ENCODE results near the gene ADGRG1.

ADGRG1 gene

DNA sequence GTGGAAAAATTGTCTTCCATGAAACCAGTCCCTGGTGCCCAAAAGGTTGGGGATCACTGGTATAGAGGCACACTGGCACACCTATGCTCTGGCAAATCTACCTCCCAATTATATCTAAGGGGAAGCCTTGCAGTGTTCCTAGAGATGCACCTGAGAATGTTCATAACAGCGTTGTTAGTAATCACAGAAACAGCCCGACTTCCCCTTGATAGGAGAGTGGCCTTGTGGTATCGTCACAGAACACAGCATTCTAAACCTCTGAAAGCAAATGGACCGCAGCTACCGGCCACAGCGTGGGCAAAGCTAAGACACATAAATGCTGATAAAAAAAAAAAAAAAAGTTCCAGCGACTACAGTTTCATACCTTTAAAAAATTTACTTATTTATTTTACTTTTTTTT lies 39.1 kb upstream of the ADGRG1 start:
- no peak overlapping the region for H3K9ac ChIP-seq (ENCODE audit: low read length)
- no peaks in the 10 kb centered on the region for H3K27me3 ChIP-seq (replicated peaks; ENCODE audit: insufficient read depth, low read length)
- H3F3A ChIP-seq (ENCODE audit: insufficient read depth, low read length) = no peaks in the 10 kb centered on the region
- H3K79me2 ChIP-seq (ENCODE audit: low read length) = no peaks in the 10 kb centered on the region
- TF ChIP-seq, protein P1, sequence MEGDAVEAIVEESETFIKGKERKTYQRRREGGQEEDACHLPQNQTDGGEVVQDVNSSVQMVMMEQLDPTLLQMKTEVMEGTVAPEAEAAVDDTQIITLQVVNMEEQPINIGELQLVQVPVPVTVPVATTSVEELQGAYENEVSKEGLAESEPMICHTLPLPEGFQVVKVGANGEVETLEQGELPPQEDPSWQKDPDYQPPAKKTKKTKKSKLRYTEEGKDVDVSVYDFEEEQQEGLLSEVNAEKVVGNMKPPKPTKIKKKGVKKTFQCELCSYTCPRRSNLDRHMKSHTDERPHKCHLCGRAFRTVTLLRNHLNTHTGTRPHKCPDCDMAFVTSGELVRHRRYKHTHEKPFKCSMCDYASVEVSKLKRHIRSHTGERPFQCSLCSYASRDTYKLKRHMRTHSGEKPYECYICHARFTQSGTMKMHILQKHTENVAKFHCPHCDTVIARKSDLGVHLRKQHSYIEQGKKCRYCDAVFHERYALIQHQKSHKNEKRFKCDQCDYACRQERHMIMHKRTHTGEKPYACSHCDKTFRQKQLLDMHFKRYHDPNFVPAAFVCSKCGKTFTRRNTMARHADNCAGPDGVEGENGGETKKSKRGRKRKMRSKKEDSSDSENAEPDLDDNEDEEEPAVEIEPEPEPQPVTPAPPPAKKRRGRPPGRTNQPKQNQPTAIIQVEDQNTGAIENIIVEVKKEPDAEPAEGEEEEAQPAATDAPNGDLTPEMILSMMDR (IDR thresholded peaks at IDR 0.05; ENCODE audit: low read length) = no peak
- no peak for TF ChIP-seq EZH2 (optimal IDR thresholded peaks at IDR 0.05; ENCODE audit: low read depth, low read length)
- no peak for TF ChIP-seq EZH2phosphoT487 (IDR thresholded peaks at IDR 0.05; ENCODE audit: low read length)
- no peak overlapping the region for H3K27ac ChIP-seq (ENCODE audit: low read length)
- DNase-seq = no peak
- H3K4me2 ChIP-seq (ENCODE audit: low read depth, low read length) = no peak overlapping the region
- peaks cover 18% of the 10 kb centered on the region for H3K4me1 ChIP-seq (ENCODE audit: low read length)
- H3K4me3 ChIP-seq (ENCODE audit: low read length) = no peak overlapping the region
- no peaks in the 10 kb centered on the region for H3K9me3 ChIP-seq (replicated peaks; ENCODE audit: insufficient read depth, low read length)
- no peaks in the 10 kb centered on the region for H4K20me1 ChIP-seq (ENCODE audit: insufficient read depth, low read length)
- H3K9me2 ChIP-seq (replicated peaks; ENCODE audit: insufficient read depth, low read length) = no peaks in the 10 kb centered on the region
- H2AFZ ChIP-seq (ENCODE audit: low read length) = no peak overlapping the region
- H3K36me3 ChIP-seq (replicated peaks; ENCODE audit: insufficient read depth, low read length) = no peaks in the 10 kb centered on the region

DNA sequence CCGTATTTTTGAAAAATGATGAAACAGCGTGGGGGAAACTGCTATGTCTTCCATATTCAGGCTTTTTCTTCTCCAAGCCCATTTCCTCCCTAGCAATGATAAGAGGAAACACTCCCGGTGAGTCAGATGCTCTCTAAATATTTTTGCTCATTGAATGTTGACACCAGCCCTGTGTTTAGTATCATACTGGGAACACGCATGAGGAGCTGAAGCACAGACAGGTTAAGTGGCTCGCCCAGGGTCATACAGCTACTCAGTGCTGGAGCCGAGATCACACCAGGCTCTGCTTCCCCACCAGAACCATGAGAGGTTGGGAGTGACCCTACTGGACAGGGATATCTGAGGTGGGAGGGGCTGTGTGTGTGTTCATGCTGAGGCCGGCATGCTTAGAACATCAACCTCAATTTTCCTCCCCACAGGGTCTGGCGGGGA lies 37.8 kb upstream of the ADGRG1 start:
- no peak overlapping the region for H3K9ac ChIP-seq (ENCODE audit: low read length)
- H3K27ac ChIP-seq (ENCODE audit: low read length) = no peak overlapping the region
- no peak overlapping the region for H3K4me3 ChIP-seq (ENCODE audit: low read length)
- H2AFZ ChIP-seq (ENCODE audit: low read length) = no peak overlapping the region
- no peaks in the 10 kb centered on the region for H3K36me3 ChIP-seq (replicated peaks; ENCODE audit: insufficient read depth, low read length)
- no peak overlapping the region for H3K4me2 ChIP-seq (ENCODE audit: low read depth, low read length)
- H3K27me3 ChIP-seq (replicated peaks; ENCODE audit: insufficient read depth, low read length) = no peaks in the 10 kb centered on the region
- no peaks in the 10 kb centered on the region for H4K20me1 ChIP-seq (ENCODE audit: insufficient read depth, low read length)
- no peak for DNase-seq
- H3F3A ChIP-seq (ENCODE audit: insufficient read depth, low read length) = no peaks in the 10 kb centered on the region
- peaks cover 18% of the 10 kb centered on the region for H3K4me1 ChIP-seq (ENCODE audit: low read length)
- no peaks in the 10 kb centered on the region for H3K9me3 ChIP-seq (replicated peaks; ENCODE audit: insufficient read depth, low read length)
- no peaks in the 10 kb centered on the region for H3K9me2 ChIP-seq (replicated peaks; ENCODE audit: insufficient read depth, low read length)
- H3K79me2 ChIP-seq (ENCODE audit: low read length) = no peaks in the 10 kb centered on the region
- TF ChIP-seq, protein P1 (IDR thresholded peaks at IDR 0.05; ENCODE audit: low read length) = no peak
- no peak for TF ChIP-seq EZH2 (optimal IDR thresholded peaks at IDR 0.05; ENCODE audit: low read depth, low read length)
- TF ChIP-seq EZH2phosphoT487 (IDR thresholded peaks at IDR 0.05; ENCODE audit: low read length) = no peak

DNA sequence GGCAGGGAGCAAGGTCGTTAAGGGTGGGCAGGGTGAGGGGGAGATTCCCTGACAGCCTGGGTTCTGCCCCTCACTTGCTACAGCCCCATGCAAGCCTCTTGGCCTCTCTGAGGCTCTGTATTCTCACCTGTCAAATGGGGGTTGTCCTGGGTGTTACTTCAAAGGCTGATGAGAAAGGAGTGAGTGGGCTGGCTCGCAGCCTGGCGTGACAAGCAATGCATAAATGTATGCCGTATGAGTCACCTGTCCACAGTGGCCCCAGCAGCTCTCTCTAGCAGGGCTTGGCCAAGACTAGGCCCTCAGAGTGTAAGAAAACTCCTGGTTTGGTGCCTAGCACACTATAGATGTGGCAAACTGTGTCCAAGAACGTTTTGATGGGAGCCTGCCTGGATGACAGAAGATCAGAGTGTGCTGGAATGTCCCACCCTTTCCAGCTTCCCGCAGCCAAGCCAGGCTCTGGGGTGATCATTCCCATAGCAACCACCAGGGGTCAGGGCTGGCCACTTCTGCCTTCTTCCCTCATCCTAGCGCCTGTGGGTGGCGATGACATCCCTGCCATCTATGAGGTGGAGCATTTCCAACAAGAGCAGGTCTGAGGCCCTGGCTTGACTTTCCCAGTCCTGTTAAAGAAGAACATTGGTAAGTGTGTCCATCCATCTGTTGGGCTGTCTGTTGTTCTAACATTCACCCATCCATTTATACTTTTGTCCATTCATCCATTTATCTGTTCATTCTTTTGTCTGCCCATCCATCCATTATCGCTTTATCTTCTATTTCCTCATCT lies 37.2 kb upstream of the ADGRG1 start:
- DNase-seq = peak; percentile 54
- no peak overlapping the region for H3K4me2 ChIP-seq (ENCODE audit: low read depth, low read length)
- no peaks in the 10 kb centered on the region for H4K20me1 ChIP-seq (ENCODE audit: insufficient read depth, low read length)
- no peaks in the 10 kb centered on the region for H3K36me3 ChIP-seq (replicated peaks; ENCODE audit: insufficient read depth, low read length)
- no peak overlapping the region for H3K4me3 ChIP-seq (ENCODE audit: low read length)
- no peaks in the 10 kb centered on the region for H3F3A ChIP-seq (ENCODE audit: insufficient read depth, low read length)
- 0 out of 2 replicates have a peak overlapping the region, but pooled peaks have one; percentile 8 for H2AFZ ChIP-seq (ENCODE audit: low read length)
- no peak overlapping the region for H3K9ac ChIP-seq (ENCODE audit: low read length)
- H3K27ac ChIP-seq (ENCODE audit: low read length) = no peak overlapping the region
- no peaks in the 10 kb centered on the region for H3K79me2 ChIP-seq (ENCODE audit: low read length)
- H3K4me1 ChIP-seq (ENCODE audit: low read length) = peaks cover 18% of the 10 kb centered on the region
- TF ChIP-seq EZH2 (optimal IDR thresholded peaks at IDR 0.05; ENCODE audit: low read depth, low read length) (no peak), EZH2phosphoT487 (IDR thresholded peaks at IDR 0.05; ENCODE audit: low read length) (no peak)
- TF ChIP-seq, protein P1 (IDR thresholded peaks at IDR 0.05; ENCODE audit: low read length) = peak; percentile 97
- no peaks in the 10 kb centered on the region for H3K9me3 ChIP-seq (replicated peaks; ENCODE audit: insufficient read depth, low read length)
- H3K9me2 ChIP-seq (replicated peaks; ENCODE audit: insufficient read depth, low read length) = no peaks in the 10 kb centered on the region
- H3K27me3 ChIP-seq (replicated peaks; ENCODE audit: insufficient read depth, low read length) = no peaks in the 10 kb centered on the region
